ENCODE data around the gene WDR54.

DNA sequence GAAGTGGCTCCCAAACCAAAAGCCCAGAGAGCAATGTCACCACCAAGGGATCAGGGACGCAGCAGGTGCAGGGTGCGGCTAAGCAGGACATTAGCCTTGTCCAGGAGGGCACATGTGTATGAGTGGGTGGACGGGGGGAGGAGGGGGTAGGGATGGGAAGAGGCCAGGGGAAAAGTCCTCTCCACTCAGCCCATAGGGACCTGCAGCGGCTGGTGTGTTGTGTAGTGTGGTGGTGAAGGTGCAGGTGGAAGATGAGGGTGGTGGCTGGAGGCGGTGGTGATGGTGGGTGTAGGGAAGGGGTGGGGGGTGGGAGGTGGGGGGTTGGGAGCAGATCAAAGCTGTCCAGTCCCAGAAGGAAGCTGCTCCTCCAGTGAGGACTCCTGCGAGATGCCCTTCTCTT is 3.8 kb upstream of the WDR54 start:
- TF ChIP-seq POLR2AphosphoS5 (IDR thresholded peaks at IDR 0.05; ENCODE audit: low read depth, low read length): no peak
- no peak for TF ChIP-seq GABPA (IDR thresholded peaks at IDR 0.05; ENCODE audit: low read depth)
- TF ChIP-seq TEAD4 (IDR thresholded peaks at IDR 0.05; ENCODE audit: borderline replicate concordance, insufficient read depth): no peak
- TF ChIP-seq EP300 (IDR thresholded peaks at IDR 0.05; ENCODE audit: borderline replicate concordance in 1 of 2, low read depth in 1 of 2, low read length in 1 of 2): no peak
- no peak for TF ChIP-seq EZH2phosphoT487 (IDR thresholded peaks at IDR 0.05; ENCODE audit: borderline replicate concordance, low read depth)
- TF ChIP-seq, protein P1, sequence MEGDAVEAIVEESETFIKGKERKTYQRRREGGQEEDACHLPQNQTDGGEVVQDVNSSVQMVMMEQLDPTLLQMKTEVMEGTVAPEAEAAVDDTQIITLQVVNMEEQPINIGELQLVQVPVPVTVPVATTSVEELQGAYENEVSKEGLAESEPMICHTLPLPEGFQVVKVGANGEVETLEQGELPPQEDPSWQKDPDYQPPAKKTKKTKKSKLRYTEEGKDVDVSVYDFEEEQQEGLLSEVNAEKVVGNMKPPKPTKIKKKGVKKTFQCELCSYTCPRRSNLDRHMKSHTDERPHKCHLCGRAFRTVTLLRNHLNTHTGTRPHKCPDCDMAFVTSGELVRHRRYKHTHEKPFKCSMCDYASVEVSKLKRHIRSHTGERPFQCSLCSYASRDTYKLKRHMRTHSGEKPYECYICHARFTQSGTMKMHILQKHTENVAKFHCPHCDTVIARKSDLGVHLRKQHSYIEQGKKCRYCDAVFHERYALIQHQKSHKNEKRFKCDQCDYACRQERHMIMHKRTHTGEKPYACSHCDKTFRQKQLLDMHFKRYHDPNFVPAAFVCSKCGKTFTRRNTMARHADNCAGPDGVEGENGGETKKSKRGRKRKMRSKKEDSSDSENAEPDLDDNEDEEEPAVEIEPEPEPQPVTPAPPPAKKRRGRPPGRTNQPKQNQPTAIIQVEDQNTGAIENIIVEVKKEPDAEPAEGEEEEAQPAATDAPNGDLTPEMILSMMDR (IDR thresholded peaks at IDR 0.05): no peak
- TF ChIP-seq, protein P2, sequence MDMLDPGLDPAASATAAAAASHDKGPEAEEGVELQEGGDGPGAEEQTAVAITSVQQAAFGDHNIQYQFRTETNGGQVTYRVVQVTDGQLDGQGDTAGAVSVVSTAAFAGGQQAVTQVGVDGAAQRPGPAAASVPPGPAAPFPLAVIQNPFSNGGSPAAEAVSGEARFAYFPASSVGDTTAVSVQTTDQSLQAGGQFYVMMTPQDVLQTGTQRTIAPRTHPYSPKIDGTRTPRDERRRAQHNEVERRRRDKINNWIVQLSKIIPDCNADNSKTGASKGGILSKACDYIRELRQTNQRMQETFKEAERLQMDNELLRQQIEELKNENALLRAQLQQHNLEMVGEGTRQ (IDR thresholded peaks at IDR 0.05; ENCODE audit: borderline replicate concordance, low read depth, low read length): no peak
- no peak for TF ChIP-seq JUND (IDR thresholded peaks at IDR 0.05)
- no peak for TF ChIP-seq NFIC (IDR thresholded peaks at IDR 0.05; ENCODE audit: borderline replicate concordance)
- no peak for TF ChIP-seq YY1 (IDR thresholded peaks at IDR 0.05; ENCODE audit: low read depth)
- TF ChIP-seq, protein P3, sequence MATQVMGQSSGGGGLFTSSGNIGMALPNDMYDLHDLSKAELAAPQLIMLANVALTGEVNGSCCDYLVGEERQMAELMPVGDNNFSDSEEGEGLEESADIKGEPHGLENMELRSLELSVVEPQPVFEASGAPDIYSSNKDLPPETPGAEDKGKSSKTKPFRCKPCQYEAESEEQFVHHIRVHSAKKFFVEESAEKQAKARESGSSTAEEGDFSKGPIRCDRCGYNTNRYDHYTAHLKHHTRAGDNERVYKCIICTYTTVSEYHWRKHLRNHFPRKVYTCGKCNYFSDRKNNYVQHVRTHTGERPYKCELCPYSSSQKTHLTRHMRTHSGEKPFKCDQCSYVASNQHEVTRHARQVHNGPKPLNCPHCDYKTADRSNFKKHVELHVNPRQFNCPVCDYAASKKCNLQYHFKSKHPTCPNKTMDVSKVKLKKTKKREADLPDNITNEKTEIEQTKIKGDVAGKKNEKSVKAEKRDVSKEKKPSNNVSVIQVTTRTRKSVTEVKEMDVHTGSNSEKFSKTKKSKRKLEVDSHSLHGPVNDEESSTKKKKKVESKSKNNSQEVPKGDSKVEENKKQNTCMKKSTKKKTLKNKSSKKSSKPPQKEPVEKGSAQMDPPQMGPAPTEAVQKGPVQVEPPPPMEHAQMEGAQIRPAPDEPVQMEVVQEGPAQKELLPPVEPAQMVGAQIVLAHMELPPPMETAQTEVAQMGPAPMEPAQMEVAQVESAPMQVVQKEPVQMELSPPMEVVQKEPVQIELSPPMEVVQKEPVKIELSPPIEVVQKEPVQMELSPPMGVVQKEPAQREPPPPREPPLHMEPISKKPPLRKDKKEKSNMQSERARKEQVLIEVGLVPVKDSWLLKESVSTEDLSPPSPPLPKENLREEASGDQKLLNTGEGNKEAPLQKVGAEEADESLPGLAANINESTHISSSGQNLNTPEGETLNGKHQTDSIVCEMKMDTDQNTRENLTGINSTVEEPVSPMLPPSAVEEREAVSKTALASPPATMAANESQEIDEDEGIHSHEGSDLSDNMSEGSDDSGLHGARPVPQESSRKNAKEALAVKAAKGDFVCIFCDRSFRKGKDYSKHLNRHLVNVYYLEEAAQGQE (IDR thresholded peaks at IDR 0.05; ENCODE audit: low read depth, low read length): no peak
